Occipital lobe (tissue), 2 donors: ENCODE results near the gene PMAIP1. TPM values are rescaled to one million over a fixed set of nuclear protein-coding genes. Genes with fewer than 3 reads are reported as not detected.

Source experiments
- DNase-seq: peaks from one replicate; lab custom pipeline; 2025; lab: John Stamatoyannopoulos, UW
- total RNA-seq: library from RNA; depleted of rRNA; stranded (reverse); fragments of >200 nt; gene quantifications from one replicate; pipeline ENCODE4 v1.2.3, GENCODE V29; 2014

PMAIP1 gene
- total RNA-seq, 1 donor from 2014 or later: 1.4 TPM

DNA sequence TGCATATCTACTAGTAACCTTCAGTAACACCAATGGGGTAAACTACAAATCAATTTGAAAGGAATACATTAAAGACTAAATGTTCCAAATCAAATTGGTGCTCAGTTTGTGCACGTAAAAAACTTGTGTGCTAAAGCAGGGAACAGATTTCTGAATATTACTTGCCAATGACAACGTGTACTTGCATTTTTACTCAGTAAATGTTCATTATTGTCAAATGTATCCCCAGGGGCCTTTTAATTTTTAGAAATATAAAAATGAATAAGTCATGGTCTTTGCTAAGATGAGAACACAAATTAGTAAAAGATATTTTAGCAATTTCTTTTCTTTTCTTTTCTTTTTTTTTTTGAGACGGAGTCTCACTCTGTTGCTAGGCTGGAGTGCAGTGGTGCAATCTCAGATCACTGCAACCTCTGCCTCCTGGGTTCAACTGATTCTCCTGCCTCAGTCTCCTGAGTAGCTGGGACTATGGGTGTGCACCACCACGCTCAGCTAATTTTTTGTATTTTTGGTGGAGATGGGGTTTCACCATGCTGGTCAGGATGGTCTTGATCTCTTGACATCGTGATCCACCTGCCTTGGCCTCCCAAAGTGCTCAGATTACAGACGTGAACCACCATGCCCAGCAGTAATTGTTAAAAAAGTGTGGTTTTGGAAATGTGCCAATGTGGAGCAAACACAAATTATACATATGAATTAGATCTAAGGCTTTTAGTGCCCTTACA, 52.6 kb downstream of the PMAIP1 start:
- no peak for DNase-seq

Other genes starting within 250 kb of the PMAIP1 start
- 44.6 TPM for gene CCBE1, start 202.6 kb upstream of the PMAIP1 start, total RNA-seq